ENCODE results near the gene AKAP6. TPM values are rescaled to one million over a fixed set of nuclear protein-coding genes. Genes with fewer than 3 reads are reported as not detected.

AKAP6 gene
- total and polyA plus RNA-seq, 2 of the 8 experiments (the other 6 are each of a cell fraction or from before 2014, with no cell fraction given): 0.09 to 0.89 TPM

- Histone ChIP-seq H3K4me1 (replicated peaks in 1 of 4; ENCODE audit: control insufficient read depth in 3 of 4, insufficient read depth in 4 of 4, low read length in 3 of 4) (no peaks in the 10 kb centered on the region), H2BK20ac (ENCODE audit: low read length) (no peak overlapping the region), H3K23ac (ENCODE audit: insufficient read length) (no peak overlapping the region), H3K27ac (ENCODE audit: low read depth, low read length) (no peak overlapping the region), H2BK5ac (ENCODE audit: low read depth, low read length) (no peak overlapping the region), H2AK5ac (ENCODE audit: low read depth, low read length) (no peak overlapping the region), H3K79me2 (ENCODE audit: control insufficient read depth in 1 of 2, insufficient read depth in 2 of 2, low read length in 2 of 2) (no peaks in the 10 kb centered on the region), H3K27me3 (replicated peaks in 1 of 4; ENCODE audit: control insufficient read depth in 3 of 4, extremely low read depth in 1 of 4, insufficient read depth in 3 of 4, low read length in 3 of 4) (no peaks in the 10 kb centered on the region), H3K79me1 (ENCODE audit: low read depth, low read length) (no peaks in the 10 kb centered on the region), H3K36me3 (ENCODE audit: control insufficient read depth in 2 of 4, insufficient read depth in 4 of 4, low read length in 3 of 4) (no peaks in the 10 kb centered on the region), H4K8ac (ENCODE audit: extremely low read depth, insufficient read depth, low read length) (no peak overlapping the region), H2BK15ac (ENCODE audit: low read length) (no peak overlapping the region), H3K56ac (replicated peaks; ENCODE audit: insufficient read length, low read depth, low read length) (no peak overlapping the region), H3K4me3 (ENCODE audit: extremely low read depth in 1 of 4, insufficient read depth in 2 of 4, low read depth in 3 of 4, low read length in 4 of 4) (no peak overlapping the region), H4K5ac (ENCODE audit: insufficient read length, low read depth, low read length) (no peak overlapping the region), H3K4me2 (ENCODE audit: insufficient read depth in 1 of 2, low read depth in 2 of 2, low read length in 2 of 2) (no peak overlapping the region), H2AFZ (ENCODE audit: low read length) (no peak overlapping the region), H2BK120ac (replicated peaks; ENCODE audit: low read depth, low read length) (no peak overlapping the region), H2BK12ac (ENCODE audit: low read depth, low read length) (no peak overlapping the region), H3K4ac (replicated peaks; ENCODE audit: insufficient read length, low read depth, low read length) (no peak overlapping the region), H3K23me2 (ENCODE audit: low read depth, low read length) (no peaks in the 10 kb centered on the region), H4K20me1 (replicated peaks in 1 of 2; ENCODE audit: control insufficient read depth in 1 of 2, insufficient read depth in 2 of 2, low read length in 2 of 2) (no peaks in the 10 kb centered on the region), H3K14ac (ENCODE audit: insufficient read length) (no peak overlapping the region), H3K18ac (ENCODE audit: extremely low read depth, low read length) (no peak overlapping the region), H4K91ac (replicated peaks; ENCODE audit: insufficient read length, low read length) (no peak overlapping the region), H3K9ac (replicated peaks in 1 of 4; ENCODE audit: extremely low read depth in 1 of 4, low read depth in 3 of 4, low read length in 3 of 4) (no peak overlapping the region), H3K9me3 (ENCODE audit: insufficient read depth in 2 of 2, low read depth in 1 of 2, low read length in 1 of 2) (no peaks in the 10 kb centered on the region)
- ChIA-PET CTCF (ENCODE audit: partially characterized antibody) (interaction anchor here (0.6 kb wide), 1 partner anchor 44 kb away, joined by 3 read pairs; no protein-coding TSS in a partner anchor), POLR2A (ENCODE audit: partially characterized antibody) (no interaction called here)
- FAIRE-seq (no peak), DNase-seq (ENCODE audit: low read depth in 1 of 2, low spot score in 2 of 2) (no peak)
- no peak for TF ChIP-seq ZNF274 (IDR thresholded peaks at IDR 0.05; ENCODE audit: borderline replicate concordance, extremely low read depth, low read length)
- no peak for TF ChIP-seq NANOG (IDR thresholded peaks at IDR 0.05; ENCODE audit: insufficient read depth, low read depth, low read length, poor library complexity, severe bottlenecking)
- no peak for TF ChIP-seq CREB1 (IDR thresholded peaks at IDR 0.05)
- no peak for TF ChIP-seq TAF7 (optimal IDR thresholded peaks at IDR 0.05; ENCODE audit: borderline replicate concordance, low read depth, low read length)
- no peak for TF ChIP-seq POLR2A (IDR thresholded peaks at IDR 0.05; ENCODE audit: control extremely low read depth in 1 of 2, low read depth in 2 of 2, low read length in 2 of 2)
- no peak for TF ChIP-seq CBX8 (IDR thresholded peaks at IDR 0.05; ENCODE audit: borderline replicate concordance, low read depth, low read length)
- TF ChIP-seq E2F6 (IDR thresholded peaks at IDR 0.05): no peak
Observed at GRCh38 chr14:32404784-32405573, 75.9 kb downstream of the AKAP6 start.
